ENCODE data around the gene CDH23.

The CDH23 gene

DNA sequence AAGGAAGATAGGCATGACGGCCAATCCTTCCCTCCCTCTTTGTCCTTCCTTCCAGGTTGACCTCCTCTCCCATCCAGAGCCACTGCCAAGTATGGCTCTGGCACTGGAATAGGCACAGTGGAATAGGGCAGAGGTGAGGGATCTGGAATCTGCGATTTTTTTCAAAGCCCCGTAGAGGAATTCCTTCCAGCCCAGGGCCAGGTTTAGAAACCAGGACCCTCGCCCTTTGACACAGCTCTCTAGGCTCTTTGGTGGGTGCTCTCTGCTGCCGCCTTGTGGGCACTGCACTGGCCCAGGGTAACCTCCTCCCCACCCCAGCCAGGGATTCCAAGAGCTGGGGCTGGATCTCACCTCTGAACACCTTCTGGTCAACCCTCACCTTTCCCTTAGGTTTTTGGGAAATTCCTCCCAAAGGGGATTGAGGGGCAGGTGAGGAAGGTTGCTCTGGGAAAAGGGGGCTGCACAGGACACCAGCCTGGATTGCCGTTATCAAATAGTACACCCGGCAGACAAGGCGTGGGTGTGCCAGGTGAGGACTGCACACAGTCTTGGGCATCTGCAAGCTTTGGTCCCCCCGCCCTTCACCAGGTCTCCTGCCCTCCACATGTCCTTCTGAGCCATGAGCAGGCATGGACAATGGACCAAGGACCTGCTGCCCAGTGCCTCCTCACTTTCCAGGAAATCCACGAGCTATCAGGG, 300.1 kb downstream of the CDH23 start:
- DNase-seq, result peak; percentile 47

DNA sequence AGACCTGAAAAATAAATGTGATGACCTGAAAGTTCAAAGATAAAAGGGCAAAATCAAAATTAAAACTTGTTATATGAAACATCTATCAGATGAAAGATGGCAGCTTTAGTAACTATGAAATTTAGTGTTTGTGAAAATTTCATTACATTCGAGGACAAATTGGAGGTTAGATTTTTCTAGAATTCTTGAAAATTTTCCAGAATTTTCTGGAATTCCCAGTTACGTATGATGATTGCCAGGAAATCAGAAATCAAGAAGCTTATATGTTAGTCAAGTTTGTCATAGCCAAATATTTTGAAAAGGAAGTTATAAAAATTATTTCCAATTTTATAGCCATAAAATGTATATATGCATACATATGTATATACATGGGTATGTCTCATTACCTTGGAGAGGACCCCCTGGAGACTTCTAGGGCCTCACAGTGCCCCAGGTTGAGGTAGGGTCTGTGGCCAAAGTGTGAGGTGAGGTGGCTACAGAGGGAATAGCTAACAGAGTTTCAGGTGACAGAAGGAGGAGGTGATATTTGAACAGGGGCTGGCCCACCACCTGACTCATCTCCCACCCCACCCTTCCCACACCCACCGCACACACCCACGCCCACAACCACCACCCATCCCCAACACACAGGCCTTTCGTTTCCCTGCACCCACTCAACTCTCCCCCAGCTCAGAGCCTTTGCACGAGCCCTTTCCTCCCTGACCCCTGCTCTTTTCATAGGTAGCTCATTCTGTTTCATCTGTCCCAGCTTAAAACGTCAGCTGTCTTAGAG, 301.4 kb downstream of the CDH23 start:
- no peak for DNase-seq

DNA sequence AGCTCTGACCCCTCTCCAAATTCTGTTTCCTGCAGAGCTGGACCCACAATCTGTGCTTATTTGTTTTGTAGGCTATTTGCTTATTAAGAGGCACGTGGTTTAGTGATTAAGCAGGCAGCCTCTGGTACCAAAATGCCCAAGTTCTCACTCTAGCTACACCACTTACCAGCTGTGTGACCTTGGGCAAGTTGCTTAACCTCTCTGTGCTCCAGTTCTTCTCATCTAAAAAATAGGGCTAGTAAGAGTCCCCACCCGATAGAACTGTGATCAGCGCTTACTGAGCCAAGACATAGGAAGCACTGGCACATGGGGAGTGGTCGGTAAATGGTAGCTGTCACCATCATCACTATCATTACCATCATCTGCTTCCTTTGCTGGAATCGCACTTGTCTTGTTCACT, 302.0 kb downstream of the CDH23 start:
- no peak for DNase-seq

DNA sequence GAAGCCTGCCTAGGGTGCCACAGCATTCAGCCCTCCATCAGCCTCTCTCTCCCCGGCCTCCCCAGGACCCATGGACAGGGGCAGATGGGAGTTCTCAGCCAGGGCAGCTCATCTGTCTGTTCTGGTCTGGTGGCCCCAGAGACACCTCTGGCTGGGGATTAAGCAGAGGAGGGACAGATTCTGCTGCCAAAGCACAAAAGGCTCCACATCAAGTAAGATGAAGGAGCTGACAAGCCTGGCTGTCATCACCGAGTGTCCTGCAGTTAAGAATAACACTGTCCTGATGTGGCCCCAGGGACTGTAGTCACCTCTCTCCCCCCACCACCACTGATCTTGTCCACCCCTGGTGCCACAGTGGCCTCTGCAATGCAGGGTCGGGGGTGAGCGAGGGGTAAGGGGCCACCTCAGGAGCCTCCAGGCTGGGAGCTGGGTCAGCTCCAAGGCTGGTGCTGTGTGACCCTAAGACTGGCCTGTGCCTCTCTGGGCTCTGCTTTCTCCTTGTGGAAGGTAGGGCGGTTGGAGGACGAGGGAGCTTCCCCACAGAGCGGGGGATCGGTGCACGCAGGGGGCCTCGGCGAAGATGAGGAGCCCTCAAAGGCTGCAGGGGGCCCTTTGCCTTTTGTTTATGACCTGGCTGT, 304.1 kb downstream of the CDH23 start:
- DNase-seq, result no peak

DNA sequence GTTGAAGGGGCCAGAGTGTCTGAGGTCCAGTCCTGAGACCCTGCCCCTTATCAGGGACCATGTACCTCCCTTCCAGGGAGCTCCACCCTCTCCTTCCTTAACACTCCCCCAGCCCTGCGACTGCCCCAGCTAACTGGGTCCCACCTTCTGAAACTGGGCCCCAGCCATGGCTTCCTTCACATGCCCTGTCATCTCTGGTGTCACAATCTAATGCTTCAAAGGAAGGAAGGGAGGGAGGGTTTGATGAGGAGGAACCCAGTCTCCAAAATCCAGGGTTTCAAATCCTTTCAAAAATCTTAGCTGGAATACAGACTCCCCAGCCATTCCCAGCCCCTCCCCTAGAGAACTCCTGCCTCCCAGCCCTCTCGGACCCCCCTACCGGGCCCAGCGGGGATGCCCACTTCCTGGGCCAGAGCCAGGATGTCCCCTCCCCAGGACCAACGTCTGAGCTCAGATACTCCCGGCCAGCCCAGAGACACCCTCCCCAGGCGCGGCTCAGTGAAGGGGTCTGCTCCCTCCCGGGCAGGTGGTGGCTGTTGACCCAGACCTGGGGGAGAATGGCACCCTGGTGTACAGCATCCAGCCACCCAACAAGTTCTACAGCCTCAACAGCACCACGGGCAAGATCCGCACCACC, 304.9 kb downstream of the CDH23 start:
- DNase-seq, result no peak

DNA sequence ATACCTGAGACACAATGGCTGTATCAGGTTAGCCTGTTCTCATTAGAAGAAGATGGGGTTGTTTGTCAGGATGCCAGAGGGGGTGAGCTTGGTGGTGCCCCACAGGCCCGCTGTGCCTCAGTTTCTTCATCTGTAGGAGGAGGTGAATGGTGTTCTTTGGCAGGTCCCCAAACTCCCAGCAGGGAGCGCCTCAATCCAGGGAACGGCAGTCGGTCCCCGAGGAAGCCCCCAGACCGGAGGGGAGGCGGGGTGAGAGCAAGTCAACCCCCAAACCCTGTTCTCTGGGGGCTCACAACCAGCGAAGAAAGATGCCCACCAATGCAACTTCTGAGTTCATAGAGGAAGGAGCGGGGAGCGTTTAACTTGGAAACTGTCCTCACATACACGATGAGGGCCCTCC, 306.9 kb downstream of the CDH23 start:
- no peak for DNase-seq

DNA sequence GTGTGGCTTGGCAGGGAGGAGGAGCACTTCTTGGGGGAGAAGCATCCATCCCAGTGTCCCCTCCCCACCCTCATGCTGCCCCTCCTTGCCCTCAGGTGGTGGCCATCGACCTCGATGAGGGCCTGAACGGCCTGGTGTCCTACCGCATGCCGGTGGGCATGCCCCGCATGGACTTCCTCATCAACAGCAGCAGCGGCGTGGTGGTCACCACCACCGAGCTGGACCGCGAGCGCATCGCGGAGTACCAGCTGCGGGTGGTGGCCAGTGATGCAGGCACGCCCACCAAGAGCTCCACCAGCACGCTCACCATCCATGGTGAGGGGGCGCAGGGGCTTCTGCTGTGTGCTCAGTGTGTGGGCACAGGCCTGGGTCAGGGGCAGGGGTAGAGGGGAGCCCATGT, 308.1 kb downstream of the CDH23 start:
- DNase-seq, result no peak

DNA sequence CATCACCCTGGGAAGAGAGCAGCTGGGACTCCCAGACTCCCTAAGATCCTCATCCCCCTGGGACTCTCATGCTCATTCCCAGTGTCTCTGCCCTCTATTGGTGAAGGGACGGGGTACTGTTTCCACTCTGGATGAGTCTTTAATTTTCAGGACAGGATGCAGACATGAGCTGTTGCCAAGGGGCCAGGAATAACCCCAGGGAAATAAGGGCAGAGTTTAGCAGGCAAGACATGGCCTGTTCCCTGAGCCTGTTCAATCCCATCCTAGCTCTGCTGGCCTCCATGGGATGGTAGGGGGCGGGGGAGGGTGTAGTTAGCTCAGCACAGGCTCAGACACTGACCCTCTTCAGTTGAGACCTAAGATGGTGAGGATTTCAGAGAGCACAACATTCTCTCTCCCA, 308.9 kb downstream of the CDH23 start:
- DNase-seq, result no peak

DNA sequence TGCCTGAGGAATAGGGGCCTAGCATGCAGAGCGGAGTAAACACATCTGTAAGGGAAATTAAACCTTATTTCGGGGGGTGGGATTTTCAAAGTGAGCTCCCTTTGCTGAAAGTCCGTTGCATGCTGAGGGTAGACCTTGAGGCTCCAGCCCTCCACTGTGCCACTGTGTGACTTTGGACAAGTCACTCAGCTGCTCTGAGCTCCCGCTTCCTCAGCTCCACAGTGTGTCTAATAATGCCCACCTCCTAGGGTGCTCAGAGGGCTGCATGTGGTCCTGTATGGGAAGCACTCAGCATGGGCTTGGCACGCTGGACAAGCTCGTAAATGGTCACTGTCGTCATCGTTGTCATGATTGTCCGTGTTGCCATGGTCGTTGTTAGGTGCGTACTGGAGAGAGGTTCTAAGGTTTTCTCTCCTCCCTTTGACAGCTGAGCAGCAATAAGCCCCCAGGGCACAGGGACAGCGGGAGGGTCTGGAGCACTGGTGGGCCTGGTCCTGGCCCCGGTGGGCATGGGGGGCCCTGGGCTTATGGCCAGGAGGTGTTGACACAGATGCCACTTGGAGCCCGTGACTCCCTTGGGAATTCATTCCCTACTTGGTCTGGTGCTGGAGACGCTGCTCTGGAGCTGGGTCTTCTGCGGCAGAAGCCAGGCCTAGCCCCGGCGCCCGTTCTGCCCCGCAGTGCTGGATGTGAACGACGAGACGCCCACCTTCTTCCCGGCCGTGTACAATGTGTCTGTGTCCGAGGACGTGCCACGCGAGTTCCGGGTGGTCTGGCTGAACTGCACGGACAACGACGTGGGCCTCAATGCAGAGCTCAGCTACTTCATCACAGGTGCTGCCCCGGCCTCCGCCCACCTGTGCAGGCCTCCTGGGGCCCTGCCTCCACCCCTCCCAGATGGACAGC, 309.7 kb downstream of the CDH23 start:
- DNase-seq, result peak; percentile 22

DNA sequence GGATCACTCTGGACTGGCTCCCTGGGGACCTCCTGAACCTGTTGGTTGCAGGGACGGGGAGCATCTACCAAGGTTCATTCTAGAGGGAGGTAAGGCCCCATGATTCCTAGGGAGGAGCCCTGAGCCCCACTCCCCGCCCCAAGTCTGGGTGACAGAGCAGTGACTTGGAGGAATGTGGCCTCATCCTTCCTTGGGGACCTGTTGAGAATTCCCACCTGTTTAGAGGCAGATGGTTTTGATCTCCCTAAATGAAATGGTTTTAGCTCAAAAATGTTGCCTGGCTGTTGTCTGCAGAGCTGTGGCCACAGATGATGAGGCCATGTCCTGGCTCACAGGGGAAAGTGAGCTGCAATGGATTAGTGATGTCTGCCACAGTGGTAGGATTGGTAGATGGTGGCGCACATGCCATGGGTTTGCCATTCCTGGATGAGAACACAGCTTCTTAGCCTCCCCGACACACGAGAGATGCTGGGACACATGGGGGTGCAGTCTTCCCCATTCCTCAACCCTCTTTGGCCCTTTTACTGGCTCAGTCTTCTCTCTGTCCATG, 310.6 kb downstream of the CDH23 start:
- DNase-seq, result no peak

DNA sequence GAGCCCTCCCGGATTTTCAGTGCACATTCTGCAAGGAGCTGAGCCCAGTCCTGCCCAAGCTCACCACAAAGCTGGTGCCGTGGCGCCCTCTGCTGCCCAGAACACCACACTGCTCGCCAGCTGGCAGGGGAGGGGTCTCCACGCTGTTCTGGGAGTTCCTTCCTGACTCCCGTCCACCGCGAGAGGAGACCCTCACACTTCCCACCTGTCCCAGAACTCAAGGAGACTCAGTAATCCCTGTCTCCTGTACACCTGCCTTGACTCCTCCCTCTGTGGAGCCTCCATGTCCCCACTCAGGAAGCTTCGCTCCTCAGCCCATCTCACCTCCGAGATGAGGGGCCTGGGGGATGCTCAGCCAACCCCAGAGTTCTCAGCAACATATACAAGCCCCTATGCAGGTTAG, 311.6 kb downstream of the CDH23 start:
- peak; percentile 29 for DNase-seq

DNA sequence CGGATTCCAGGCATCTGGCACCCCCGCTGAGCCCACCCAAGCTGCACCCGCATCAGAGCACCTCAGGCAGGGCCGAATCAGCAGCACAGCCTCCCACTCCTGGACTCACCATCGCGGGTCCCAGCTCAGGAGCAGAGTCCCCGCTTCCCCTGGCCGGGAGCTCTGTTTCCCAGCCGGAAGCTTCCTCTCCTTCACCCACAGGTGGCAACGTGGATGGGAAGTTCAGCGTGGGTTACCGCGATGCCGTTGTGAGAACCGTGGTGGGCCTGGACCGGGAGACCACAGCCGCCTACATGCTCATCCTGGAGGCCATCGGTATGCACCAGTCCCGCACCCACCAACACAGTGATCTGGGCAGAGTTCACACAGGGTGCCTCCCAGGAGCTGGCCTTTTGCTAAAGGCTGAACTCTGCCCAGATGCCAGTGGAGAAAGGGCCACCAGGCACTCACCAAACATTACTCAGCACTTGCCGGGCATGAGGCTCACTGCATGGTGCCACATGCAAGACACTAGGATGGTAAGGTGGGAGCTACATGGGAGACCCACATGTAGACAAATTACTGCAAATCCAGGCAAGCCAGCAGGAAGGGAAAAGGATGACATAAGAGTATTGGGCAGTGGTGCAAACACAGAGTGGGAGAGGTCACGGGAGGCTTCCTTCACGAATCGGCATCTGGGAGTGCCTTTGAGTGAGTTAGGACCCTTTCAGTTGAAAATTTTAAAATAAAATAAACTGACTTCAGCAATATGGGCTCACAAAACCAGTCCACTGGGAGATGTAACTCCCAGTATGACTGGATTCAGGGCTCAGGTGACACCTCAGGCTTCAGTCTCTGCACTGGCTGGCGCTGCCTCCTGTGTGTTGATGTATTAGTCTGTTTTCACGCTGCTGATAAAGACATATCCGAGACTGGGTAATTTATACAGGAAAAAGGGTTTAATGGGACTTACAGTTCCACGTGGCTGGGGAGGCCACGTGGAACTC, 312.5 kb downstream of the CDH23 start:
- DNase-seq, result no peak

DNA sequence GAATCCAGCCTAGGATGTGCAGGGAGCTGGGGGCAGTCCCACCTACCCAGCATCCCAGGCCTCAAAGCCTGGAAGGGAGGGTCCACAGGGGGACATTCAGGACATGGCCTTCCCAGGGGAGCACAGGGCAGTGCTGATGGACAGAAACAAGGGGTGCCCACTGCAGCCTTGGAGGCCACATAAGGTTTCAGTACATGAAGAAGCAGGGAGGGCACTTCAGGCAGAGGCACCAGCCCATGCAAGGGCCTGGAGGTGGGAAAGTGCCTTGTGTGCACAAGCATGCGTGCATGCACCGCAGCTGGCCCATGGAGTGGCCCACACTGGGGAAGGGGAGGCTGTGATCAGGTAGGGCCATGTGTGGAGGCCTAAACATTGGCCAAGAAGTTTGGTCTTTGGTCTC, 313.8 kb downstream of the CDH23 start:
- no peak for DNase-seq

DNA sequence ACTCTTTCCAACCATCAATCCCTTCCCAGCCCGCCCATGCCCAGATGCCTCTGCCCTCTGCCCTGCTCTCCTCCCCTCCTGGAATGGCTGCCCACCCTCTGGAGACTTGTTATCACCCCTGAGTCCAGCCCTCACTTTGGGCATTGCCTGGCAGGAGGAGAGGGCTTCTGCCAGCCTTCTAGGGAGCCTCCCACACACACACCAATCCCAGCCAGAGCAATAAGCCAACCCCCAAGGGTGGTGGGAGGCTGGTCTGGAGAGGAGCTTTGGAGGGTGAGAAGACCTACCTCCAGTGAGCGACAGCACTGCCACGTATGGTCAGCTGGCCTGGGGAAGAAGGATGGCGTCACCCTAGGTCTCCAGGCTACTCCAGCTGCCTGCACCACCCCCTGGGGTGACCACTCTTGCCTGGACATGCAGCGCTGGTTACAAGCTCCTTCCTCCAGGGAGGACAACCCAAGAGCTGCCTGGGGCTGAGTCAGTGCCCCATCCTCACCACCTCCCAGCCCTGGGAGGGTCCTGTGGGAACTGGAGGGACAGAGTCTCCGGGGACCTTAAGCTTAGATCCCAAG, 314.4 kb downstream of the CDH23 start:
- DNase-seq, result peak; percentile 96

DNA sequence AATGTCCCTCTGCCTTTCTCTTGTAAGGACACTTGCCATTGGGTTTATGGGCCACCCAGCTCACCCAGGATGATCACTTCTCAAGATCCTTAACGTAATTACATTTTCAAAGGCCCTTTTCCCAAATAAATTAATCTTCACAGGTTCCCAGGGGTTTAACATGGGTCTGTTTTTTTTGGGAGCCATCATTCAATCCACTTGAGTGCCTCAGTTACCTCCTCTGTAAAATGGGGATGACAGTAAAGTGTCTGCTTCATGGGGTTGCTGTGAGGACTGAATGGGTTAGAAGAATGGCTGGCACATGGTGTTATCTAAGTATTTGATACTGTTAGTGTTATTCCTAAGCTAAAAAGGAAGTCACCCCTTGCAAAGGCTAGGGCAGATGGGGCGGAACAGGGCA, 315.4 kb downstream of the CDH23 start:
- DNase-seq, result no peak

DNA sequence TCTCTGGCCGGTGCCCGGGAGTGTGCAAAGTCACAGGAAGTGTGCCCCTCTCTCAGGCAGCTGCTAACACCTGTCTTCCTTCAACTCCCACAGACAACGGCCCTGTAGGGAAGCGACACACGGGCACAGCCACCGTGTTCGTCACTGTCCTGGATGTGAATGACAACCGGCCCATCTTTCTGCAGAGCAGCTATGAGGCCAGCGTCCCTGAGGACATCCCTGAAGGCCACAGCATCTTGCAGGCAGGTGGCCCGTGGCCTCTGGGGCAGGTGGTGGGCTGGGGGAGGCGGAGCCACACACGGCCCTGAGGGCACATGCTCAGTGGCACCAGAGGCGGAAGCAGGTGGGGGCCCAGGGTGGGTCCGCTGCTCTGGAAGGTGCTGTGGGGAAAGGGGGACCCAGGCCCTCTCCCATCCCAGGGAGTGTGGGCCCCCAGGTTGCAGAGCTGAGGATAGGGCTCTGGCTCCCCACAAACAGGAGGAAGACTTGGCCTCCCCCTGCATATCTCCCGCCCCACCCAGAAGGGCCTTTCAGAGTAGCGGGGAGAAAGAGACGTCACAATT, 315.9 kb downstream of the CDH23 start:
- DNase-seq, result peak; percentile 20

DNA sequence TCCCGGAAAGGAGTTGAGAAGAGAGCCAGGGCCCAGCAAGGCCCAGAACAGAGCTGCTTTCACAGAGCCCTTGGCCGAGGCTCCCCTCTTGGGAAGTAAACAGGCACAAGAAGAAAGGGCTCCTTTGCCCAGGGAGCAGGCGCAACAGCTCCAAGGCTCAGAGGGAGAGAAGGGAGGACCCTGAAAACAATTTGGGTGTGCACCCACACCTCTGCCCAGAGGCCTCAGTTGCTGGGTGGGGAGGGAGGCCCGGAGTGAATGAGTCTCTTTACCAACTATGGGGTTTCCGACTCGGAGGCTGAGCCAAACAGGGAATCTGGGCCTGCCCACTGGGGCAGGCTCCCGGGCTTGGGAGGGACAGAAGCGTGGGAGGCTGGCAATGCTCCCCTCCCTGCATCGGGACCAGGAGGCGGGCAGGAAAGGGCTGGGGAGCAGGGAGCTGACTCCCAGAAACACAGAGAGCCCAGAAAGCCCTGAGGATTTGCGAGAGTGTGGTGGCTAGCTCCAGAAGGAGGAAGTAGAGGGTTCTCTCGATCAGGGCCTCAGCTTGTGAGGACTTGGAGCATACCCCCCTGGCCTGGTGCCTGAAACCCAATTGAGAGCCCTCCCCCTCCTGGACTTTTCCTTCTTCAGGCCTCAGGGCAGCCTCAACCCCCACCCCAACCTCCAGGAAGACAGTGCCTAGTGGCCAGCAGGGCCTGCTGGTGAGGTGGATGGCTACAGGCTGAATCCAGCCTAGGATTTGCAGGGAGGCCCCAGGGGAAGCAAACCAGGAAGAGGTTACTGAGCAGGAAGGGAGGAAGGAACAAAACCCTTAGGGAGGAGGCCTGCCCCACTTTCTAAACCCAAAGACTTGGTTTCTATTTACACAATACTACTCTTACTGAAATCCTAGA, 316.7 kb downstream of the CDH23 start:
- no peak for DNase-seq

DNA sequence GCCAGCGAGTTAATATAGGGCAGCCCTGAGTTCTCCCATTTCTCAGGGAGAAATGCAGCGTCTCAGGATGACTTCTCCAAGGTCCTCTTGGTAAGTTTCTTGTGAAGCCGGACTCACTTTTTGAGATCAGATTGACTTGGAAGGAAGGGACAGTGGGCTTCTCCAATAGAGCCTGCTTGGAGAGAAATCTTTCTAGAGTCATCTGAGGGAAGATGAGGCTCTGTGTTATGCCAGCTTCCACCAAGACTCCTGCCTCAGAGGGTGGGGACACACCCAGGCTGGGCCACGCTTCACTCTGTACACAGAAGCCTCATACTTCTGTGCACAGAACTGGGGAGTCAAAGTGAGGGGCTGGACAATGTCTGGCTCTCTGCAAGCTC, 317.3 kb downstream of the CDH23 start:
- no peak for DNase-seq

DNA sequence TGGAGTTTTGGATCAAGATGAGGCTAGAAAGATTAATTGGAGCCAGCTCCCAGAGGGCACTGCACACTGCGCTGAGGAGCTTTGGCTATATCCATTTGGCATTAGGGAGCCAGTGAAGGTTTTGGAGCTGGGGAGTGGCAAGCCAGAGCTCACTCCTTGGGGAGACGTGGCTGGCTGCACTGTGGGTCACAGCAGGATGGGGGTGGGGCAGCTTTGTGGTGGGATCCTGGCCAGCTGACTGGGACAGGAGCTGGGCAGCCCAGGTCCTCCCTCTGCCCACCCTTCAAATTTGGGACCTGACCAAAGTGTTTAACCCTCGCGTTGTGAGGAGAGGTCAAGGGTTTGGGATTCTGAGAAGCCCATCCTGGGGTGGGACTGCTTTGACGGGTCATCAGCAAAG, 317.9 kb downstream of the CDH23 start:
- no peak for DNase-seq
